Fibroblast of lung (primary cell): ENCODE data around the gene CALHM6. TPM values are rescaled to one million over a fixed set of nuclear protein-coding genes. Genes with fewer than 3 reads are reported as not detected.

Experiments
- DNase-seq, 2 donors: peaks; one replicate each; pipeline versions ENCODE4 v3.0.0 to v3.0.0-alpha.2; 2010; ENCODE audit warnings: low read depth in 2 of 2
- H2AFZ ChIP-seq: 2 replicates; pipeline ENCODE4 v1.5.1; 2012; ENCODE audit warnings: low read length, control low read depth, inconsistent platforms
- H3K27ac ChIP-seq: 2 replicates; pipeline ENCODE4 v1.5.1; 2011; ENCODE audit warnings: low read length, control low read depth; ENCODE audit not compliant: insufficient read depth
- H3K27me3 ChIP-seq: 2 replicates; pipeline ENCODE4 v1.5.1; 2011; ENCODE audit warnings: mild to moderate bottlenecking, low read length; ENCODE audit not compliant: control insufficient read depth, insufficient read depth
- H3K36me3 ChIP-seq: 2 replicates; pipeline ENCODE4 v1.5.1; 2011; ENCODE audit warnings: low read length; ENCODE audit not compliant: control insufficient read depth, insufficient read depth
- H3K4me1 ChIP-seq: 2 replicates; pipeline ENCODE4 v1.5.1; 2011; ENCODE audit warnings: low read length; ENCODE audit not compliant: control insufficient read depth, insufficient read depth; ENCODE audit errors: extremely low read depth
- H3K4me2 ChIP-seq: 2 replicates; pipeline ENCODE4 v1.5.1; 2011; ENCODE audit warnings: low read length, control low read depth; ENCODE audit not compliant: insufficient read depth; ENCODE audit errors: extremely low read depth
- H3K4me3 ChIP-seq, 4 experiments: fragments of 200-600 bp in 1 of 4; sonication (generic) in 1 of 4; replicated peaks in 1 of 4; 2 replicates each; pipeline ENCODE4 v1.5.1; 2011 to 2016; ENCODE audit warnings: low read length in 4 of 4, low read depth in 3 of 4, mild to moderate bottlenecking in 3 of 4, control low read depth in 2 of 4, inconsistent platforms in 1 of 4, mixed read lengths in 1 of 4; ENCODE audit not compliant: insufficient read depth in 1 of 4; ENCODE audit errors: control extremely low read depth in 1 of 4
- H3K79me2 ChIP-seq: 2 replicates; pipeline ENCODE4 v1.5.1; 2012; ENCODE audit warnings: mild to moderate bottlenecking, low read length, inconsistent platforms; ENCODE audit not compliant: control insufficient read depth, insufficient read depth
- H3K9ac ChIP-seq: 2 replicates; pipeline ENCODE4 v1.5.1; 2011; ENCODE audit warnings: mild to moderate bottlenecking, low read length, control low read depth; ENCODE audit not compliant: insufficient read depth
- H3K9me3 ChIP-seq: 2 replicates; pipeline ENCODE4 v1.5.1; 2012; ENCODE audit warnings: low read depth, low read length; ENCODE audit not compliant: control insufficient read depth, insufficient read depth
- H4K20me1 ChIP-seq: 2 replicates; pipeline ENCODE4 v1.5.1; 2011; ENCODE audit warnings: low read length; ENCODE audit not compliant: control insufficient read depth, insufficient read depth; ENCODE audit errors: extremely low read depth
- CTCF ChIP-seq, 2 donors: IDR thresholded peaks in 1 of 2; conservative IDR thresholded peaks in 1 of 2; 1 replicate in 1 of 2; 2 replicates in 1 of 2; pipeline ENCODE4 v1.5.1; 2011 to 2012; ENCODE audit warnings: low read length in 2 of 2, control low read depth in 1 of 2, inconsistent platforms in 1 of 2, low read depth in 1 of 2, mild to moderate bottlenecking in 1 of 2
- EZH2 ChIP-seq: IDR thresholded peaks from 2 replicates; pipeline ENCODE4 v1.5.1; 2012; ENCODE audit warnings: low read length, control low read depth, mild to moderate bottlenecking; ENCODE audit errors: missing control alignments
- polyA plus RNA-seq, 2 donors: library from polyadenylated mRNA; depleted of rRNA in 1 of 2; stranded (reverse) in 1 of 2; unstranded in 1 of 2; fragments of >200 nt; gene quantifications; 2 replicates each; pipeline ENCODE4 v1.2.1, GENCODE V29; 2011 to 2012; ENCODE audit warnings: missing spikeins in 1 of 2
- total RNA-seq: library from RNA; depleted of rRNA; stranded (reverse); fragments of >200 nt; gene quantifications from 2 replicates; pipeline ENCODE4 v1.2.1, GENCODE V29; 2014

The CALHM6 gene
- total and polyA plus RNA-seq, 2 donors (not counting 1 experiment from before 2014, with no cell fraction given) = 0.33 to 1.3 TPM

- H3K79me2 ChIP-seq = no peaks in the 10 kb centered on the region
- H3K27ac ChIP-seq = no peak overlapping the region
- H3K9me3 ChIP-seq = no peaks in the 10 kb centered on the region
- H2AFZ ChIP-seq = no peak overlapping the region
- peaks cover 7% of the 10 kb centered on the region for H3K27me3 ChIP-seq
- no peak overlapping the region for H3K4me2 ChIP-seq
- no peak for DNase-seq
- TF ChIP-seq CTCF (conservative IDR thresholded peaks at IDR 0.05 in 1 of 2, IDR thresholded peaks at IDR 0.05 in 1 of 2; ENCODE audit: low read depth in 1 of 2, low read length in 2 of 2) (no peak), EZH2 (no peak)
- no peaks in the 10 kb centered on the region for H4K20me1 ChIP-seq
- H3K9ac ChIP-seq = no peak overlapping the region
- peaks cover 2% of the 10 kb centered on the region for H3K4me1 ChIP-seq
- no peaks in the 10 kb centered on the region for H3K36me3 ChIP-seq
- H3K4me3 ChIP-seq = no peak overlapping the region
Observed at GRCh38 chr6:116465246-116465645, 4.1 kb downstream of the CALHM6 start.

GRCh38 chr6:116467096-116467495, 5.9 kb downstream of the CALHM6 start:
- H2AFZ ChIP-seq = no peak overlapping the region
- no peak overlapping the region for H3K4me2 ChIP-seq
- peaks cover 2% of the 10 kb centered on the region for H3K27me3 ChIP-seq
- H4K20me1 ChIP-seq = no peaks in the 10 kb centered on the region
- no peaks in the 10 kb centered on the region for H3K79me2 ChIP-seq
- H3K36me3 ChIP-seq = no peaks in the 10 kb centered on the region
- peak in 1 of 2 donors; percentile 37 for DNase-seq
- no peak overlapping the region for H3K4me3 ChIP-seq
- TF ChIP-seq EZH2 = no peak
- TF ChIP-seq CTCF (conservative IDR thresholded peaks at IDR 0.05 in 1 of 2, IDR thresholded peaks at IDR 0.05 in 1 of 2; ENCODE audit: low read depth in 1 of 2, low read length in 2 of 2) = no peak
- H3K9ac ChIP-seq = no peak overlapping the region
- peaks cover 2% of the 10 kb centered on the region for H3K4me1 ChIP-seq
- no peak overlapping the region for H3K27ac ChIP-seq
- no peaks in the 10 kb centered on the region for H3K9me3 ChIP-seq

- Histone ChIP-seq H3K4me3 (no peak overlapping the region), H3K27me3 (peaks cover 2% of the 10 kb centered on the region), H2AFZ (no peak overlapping the region), H3K27ac (no peak overlapping the region), H3K4me1 (peaks cover under 1% of the 10 kb centered on the region), H3K36me3 (no peaks in the 10 kb centered on the region), H4K20me1 (no peaks in the 10 kb centered on the region), H3K79me2 (no peaks in the 10 kb centered on the region), H3K4me2 (no peak overlapping the region), H3K9ac (no peak overlapping the region), H3K9me3 (no peaks in the 10 kb centered on the region)
- no peak for DNase-seq
- no peak for TF ChIP-seq CTCF (conservative IDR thresholded peaks at IDR 0.05 in 1 of 2, IDR thresholded peaks at IDR 0.05 in 1 of 2; ENCODE audit: low read depth in 1 of 2, low read length in 2 of 2)
- TF ChIP-seq EZH2 = no peak
Observed at GRCh38 chr6:116467514-116467913, 6.3 kb downstream of the CALHM6 start.
